ENCODE results near the gene USH1C. TPM values are rescaled to one million over a fixed set of nuclear protein-coding genes. Genes with fewer than 3 reads are reported as not detected.

USH1C gene
- total RNA-seq, 4 donors from 2014 or later, result 0.35 to 0.46 TPM; not detected in 2

DNA sequence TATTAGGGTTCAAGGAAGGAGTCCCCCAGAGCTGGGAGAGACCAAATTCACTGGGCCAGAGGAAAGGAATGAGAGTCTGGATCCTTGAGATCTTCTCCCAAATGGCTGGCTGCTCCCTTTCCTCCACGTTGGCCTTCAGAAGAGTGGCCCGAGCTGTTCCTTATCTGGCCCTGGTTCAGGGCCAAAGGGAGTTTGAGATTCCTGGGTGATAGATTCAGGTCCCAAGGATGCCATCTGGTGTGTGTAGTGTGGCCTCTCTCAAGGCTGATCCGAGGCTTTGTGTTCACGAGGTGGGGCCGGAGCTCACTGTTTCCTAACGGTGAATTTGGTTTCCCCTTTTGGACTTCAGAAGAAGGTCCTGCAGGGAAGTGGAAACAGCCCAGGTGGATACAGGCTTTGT lies 50.2 kb downstream of the USH1C start:
- Histone ChIP-seq H3K4me1 (no peaks in the 10 kb centered on the region), H3K9me3 (no peaks in the 10 kb centered on the region), H3K27me3 (no peaks in the 10 kb centered on the region), H3K4me3 (no peak overlapping the region), H3K27ac (no peak overlapping the region), H3K36me3 (no peaks in the 10 kb centered on the region)
- no peak for TF ChIP-seq POLR2A (IDR thresholded peaks at IDR 0.05)
- TF ChIP-seq, protein P1, sequence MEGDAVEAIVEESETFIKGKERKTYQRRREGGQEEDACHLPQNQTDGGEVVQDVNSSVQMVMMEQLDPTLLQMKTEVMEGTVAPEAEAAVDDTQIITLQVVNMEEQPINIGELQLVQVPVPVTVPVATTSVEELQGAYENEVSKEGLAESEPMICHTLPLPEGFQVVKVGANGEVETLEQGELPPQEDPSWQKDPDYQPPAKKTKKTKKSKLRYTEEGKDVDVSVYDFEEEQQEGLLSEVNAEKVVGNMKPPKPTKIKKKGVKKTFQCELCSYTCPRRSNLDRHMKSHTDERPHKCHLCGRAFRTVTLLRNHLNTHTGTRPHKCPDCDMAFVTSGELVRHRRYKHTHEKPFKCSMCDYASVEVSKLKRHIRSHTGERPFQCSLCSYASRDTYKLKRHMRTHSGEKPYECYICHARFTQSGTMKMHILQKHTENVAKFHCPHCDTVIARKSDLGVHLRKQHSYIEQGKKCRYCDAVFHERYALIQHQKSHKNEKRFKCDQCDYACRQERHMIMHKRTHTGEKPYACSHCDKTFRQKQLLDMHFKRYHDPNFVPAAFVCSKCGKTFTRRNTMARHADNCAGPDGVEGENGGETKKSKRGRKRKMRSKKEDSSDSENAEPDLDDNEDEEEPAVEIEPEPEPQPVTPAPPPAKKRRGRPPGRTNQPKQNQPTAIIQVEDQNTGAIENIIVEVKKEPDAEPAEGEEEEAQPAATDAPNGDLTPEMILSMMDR (IDR thresholded peaks at IDR 0.05), result no peak
- intact Hi-C loops (cut with DNase I; ENCODE audit: low total_unique reads), result no loop called here
- no peak for DNase-seq

DNA sequence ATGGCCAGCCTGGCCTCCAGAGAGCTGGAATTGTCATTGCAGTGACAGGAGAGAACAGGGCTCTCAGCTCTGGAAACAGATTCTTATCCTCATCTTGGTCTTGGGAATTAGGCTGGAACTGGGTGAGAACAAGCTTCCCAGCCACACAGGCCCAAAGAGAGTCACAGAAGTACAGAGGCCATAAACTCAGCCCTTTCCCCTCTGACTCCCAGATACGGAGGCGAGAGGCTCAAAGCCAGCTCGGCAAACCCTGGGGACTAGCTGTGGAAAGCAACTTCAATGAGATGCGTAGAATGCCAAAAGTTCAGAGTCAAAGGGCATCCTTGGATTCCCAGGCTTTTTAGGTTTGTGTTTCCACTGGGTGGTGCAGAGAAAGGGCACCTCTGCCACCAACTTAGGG lies 53.3 kb downstream of the USH1C start:
- Histone ChIP-seq H3K4me3 (no peak overlapping the region), H3K9me3 (no peaks in the 10 kb centered on the region), H3K27ac (no peak overlapping the region), H3K4me1 (no peaks in the 10 kb centered on the region), H3K36me3 (no peaks in the 10 kb centered on the region), H3K27me3 (no peaks in the 10 kb centered on the region)
- intact Hi-C loops (cut with DNase I; ENCODE audit: low total_unique reads), result no loop called here
- DNase-seq, result no peak
- TF ChIP-seq POLR2A (IDR thresholded peaks at IDR 0.05), result no peak
- TF ChIP-seq, protein P1 (IDR thresholded peaks at IDR 0.05), result no peak

DNA sequence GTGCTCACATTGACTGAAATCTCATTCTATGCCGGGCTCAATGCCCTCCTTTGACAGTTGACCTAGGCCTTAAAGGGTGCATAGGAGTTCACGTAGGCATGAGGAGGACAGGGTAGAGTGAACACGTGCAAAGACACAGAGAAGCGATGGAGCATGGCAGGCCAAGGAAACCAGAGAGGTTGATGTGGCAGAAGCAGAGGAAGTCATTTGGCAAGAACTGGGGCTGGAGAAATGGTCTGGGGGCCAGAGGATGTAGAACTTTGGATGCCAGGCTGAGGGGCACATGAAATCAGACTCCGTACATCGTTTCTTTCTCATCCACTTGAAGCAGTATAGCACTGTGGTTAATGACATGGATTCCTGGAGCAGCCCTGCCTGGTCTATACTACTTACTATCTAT lies 54.0 kb downstream of the USH1C start:
- no peaks in the 10 kb centered on the region for H3K9me3 ChIP-seq
- intact Hi-C loops (cut with DNase I; ENCODE audit: low total_unique reads), result no loop called here
- DNase-seq, result no peak
- H3K4me1 ChIP-seq, result no peaks in the 10 kb centered on the region
- TF ChIP-seq POLR2A (IDR thresholded peaks at IDR 0.05), result no peak
- H3K27me3 ChIP-seq, result no peaks in the 10 kb centered on the region
- no peak overlapping the region for H3K27ac ChIP-seq
- H3K4me3 ChIP-seq, result no peak overlapping the region
- no peaks in the 10 kb centered on the region for H3K36me3 ChIP-seq

DNA sequence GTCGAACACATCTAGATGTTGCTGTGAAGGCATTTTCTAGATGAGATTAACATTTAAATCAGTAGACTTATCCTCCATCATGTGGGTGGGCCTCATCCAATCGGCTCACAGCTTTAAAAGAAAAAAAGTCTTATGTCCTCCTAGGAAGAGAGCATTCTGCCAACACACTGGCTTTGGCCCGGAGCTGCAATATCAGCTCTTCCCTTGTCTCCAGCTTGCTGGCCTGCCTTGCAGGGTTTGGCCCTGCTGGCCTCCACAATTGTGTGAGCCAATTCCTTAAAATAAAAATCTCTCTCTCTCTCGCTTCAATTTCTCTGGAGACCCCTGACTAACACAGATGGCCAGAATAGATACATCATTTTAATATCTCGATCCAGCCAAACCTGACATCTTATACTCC lies 54.5 kb downstream of the USH1C start:
- Histone ChIP-seq H3K9me3 (no peaks in the 10 kb centered on the region), H3K4me1 (no peaks in the 10 kb centered on the region), H3K27me3 (no peaks in the 10 kb centered on the region), H3K4me3 (no peak overlapping the region), H3K27ac (no peak overlapping the region), H3K36me3 (no peaks in the 10 kb centered on the region)
- no peak for DNase-seq
- intact Hi-C loops (cut with DNase I; ENCODE audit: low total_unique reads), result no loop called here
- TF ChIP-seq, protein P1 (IDR thresholded peaks at IDR 0.05), result no peak
- no peak for TF ChIP-seq POLR2A (IDR thresholded peaks at IDR 0.05)

DNA sequence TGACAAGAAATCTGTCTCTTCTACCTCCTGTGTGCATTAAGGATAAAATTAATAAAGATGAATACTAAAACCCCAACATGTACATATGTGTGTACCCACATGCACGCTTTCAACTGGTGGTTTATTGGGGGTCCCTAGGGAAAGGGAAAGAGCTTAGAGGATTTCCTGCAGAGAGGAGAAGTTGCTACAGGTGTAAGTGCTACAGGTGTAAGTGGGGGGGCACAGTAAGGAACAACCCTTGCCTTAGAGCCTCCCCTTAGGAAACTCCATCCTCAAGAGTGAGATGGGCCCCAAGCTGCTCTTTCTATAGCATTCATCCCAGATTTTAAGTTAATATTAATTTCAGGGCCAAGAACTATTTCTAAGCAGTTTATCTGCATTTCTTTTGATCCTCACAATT lies 55.7 kb downstream of the USH1C start:
- Histone ChIP-seq H3K27me3 (no peaks in the 10 kb centered on the region), H3K36me3 (no peaks in the 10 kb centered on the region), H3K27ac (no peak overlapping the region), H3K9me3 (no peaks in the 10 kb centered on the region), H3K4me1 (no peaks in the 10 kb centered on the region), H3K4me3 (no peak overlapping the region)
- TF ChIP-seq POLR2A (IDR thresholded peaks at IDR 0.05), result no peak
- TF ChIP-seq, protein P1 (IDR thresholded peaks at IDR 0.05), result no peak
- intact Hi-C loops (cut with DNase I; ENCODE audit: low total_unique reads), result no loop called here
- no peak for DNase-seq

DNA sequence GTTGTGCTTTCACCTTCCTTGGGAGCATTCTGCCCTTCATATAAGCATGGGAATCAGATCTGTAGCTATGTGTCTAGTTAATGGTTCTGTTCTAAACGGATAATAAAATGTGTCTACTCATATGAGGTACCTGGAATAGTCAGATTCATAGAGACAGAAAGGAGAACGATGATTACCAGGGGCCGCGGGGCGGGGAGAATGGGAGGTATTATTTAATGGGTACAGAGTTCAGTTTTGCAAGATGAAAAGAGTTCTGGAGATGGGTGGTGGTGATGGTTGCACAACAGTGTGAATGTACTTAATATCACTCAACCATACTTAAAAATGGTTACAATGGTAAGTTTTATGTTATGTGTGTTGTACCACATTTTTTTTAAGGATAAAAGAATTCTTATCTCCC lies 57.6 kb downstream of the USH1C start:
- Histone ChIP-seq H3K4me3 (no peak overlapping the region), H3K36me3 (no peaks in the 10 kb centered on the region), H3K4me1 (no peaks in the 10 kb centered on the region), H3K9me3 (no peaks in the 10 kb centered on the region), H3K27me3 (no peaks in the 10 kb centered on the region), H3K27ac (no peak overlapping the region)
- no peak for TF ChIP-seq POLR2A (IDR thresholded peaks at IDR 0.05)
- TF ChIP-seq, protein P1 (IDR thresholded peaks at IDR 0.05), result no peak
- no peak for DNase-seq
- intact Hi-C loops (cut with DNase I; ENCODE audit: low total_unique reads), result no loop called here

All from uterus (tissue), 4 donors.